MG63 (cell line): ENCODE data around the gene CDX2. TPM values are rescaled to one million over a fixed set of nuclear protein-coding genes. Genes with fewer than 3 reads are reported as not detected.

Experiments
- DNase-seq: peaks from one replicate; pipeline ENCODE4 v3.0.0-alpha.2; 2020
- H3K27me3 ChIP-seq: fragments of 250-450 bp; sonication (Bioruptor Pico); 2 replicates; pipeline ENCODE4 v1.5.1; 2020; ENCODE audit warnings: mild to moderate bottlenecking, moderate library complexity
- H3K36me3 ChIP-seq: fragments of 250-450 bp; sonication (Bioruptor Pico); 2 replicates; pipeline ENCODE4 v1.5.1; 2020; ENCODE audit warnings: mild to moderate bottlenecking, moderate library complexity
- H3K4me3 ChIP-seq: fragments of 250-450 bp; sonication (Bioruptor Pico); 2 replicates; pipeline ENCODE4 v1.5.1; 2020; ENCODE audit warnings: mild to moderate bottlenecking, moderate library complexity
- H3K9me3 ChIP-seq: fragments of 250-450 bp; sonication (Bioruptor Pico); 2 replicates; pipeline ENCODE4 v1.5.1; 2020; ENCODE audit warnings: mild to moderate bottlenecking, moderate library complexity
- total RNA-seq: library from RNA; depleted of rRNA; stranded (reverse); fragments of >200 nt; shearing (Covaris generic); gene quantifications from 2 replicates; pipeline ENCODE4 v1.2.3, GENCODE V29; 2014; ENCODE audit warnings: low replicate concordance

Gene CDX2
- total RNA-seq, 1 experiment from 2014 or later = 0.07 TPM

- Histone ChIP-seq H3K27me3 (peaks cover 24% of the 10 kb centered on the region), H3K9me3 (no peaks in the 10 kb centered on the region), H3K4me3 (no peak overlapping the region), H3K36me3 (no peaks in the 10 kb centered on the region)
- DNase-seq = no peak
Measured at GRCh38 chr13:27927444-27928352, 41.4 kb downstream of the CDX2 start.

- DNase-seq = no peak
- peaks cover 24% of the 10 kb centered on the region for H3K27me3 ChIP-seq
- H3K4me3 ChIP-seq = no peak overlapping the region
Measured at GRCh38 chr13:27926644-27927434, 42.3 kb downstream of the CDX2 start.

GRCh38 chr13:27925220-27925991 is 43.7 kb downstream of the CDX2 start:
- peaks cover 26% of the 10 kb centered on the region for H3K27me3 ChIP-seq
- H3K36me3 ChIP-seq = no peaks in the 10 kb centered on the region
- H3K9me3 ChIP-seq = no peaks in the 10 kb centered on the region
- DNase-seq = no peak
- H3K4me3 ChIP-seq = no peak overlapping the region

More at GRCh38 chr13:27926644-27927434, 42.3 kb downstream of the CDX2 start:
- Histone ChIP-seq H3K9me3 (no peaks in the 10 kb centered on the region), H3K36me3 (no peaks in the 10 kb centered on the region)

- no peak for DNase-seq
- Histone ChIP-seq H3K9me3 (no peaks in the 10 kb centered on the region), H3K36me3 (no peaks in the 10 kb centered on the region)
Measured at GRCh38 chr13:27924529-27925141, 44.5 kb downstream of the CDX2 start.

GRCh38 chr13:27923794-27924528 is 45.2 kb downstream of the CDX2 start:
- peaks cover 24% of the 10 kb centered on the region for H3K27me3 ChIP-seq
- no peak overlapping the region for H3K4me3 ChIP-seq
- H3K36me3 ChIP-seq = no peaks in the 10 kb centered on the region
- no peak for DNase-seq
- no peaks in the 10 kb centered on the region for H3K9me3 ChIP-seq

More at GRCh38 chr13:27924529-27925141, 44.5 kb downstream of the CDX2 start:
- no peak overlapping the region for H3K4me3 ChIP-seq
- H3K27me3 ChIP-seq = peaks cover 26% of the 10 kb centered on the region

- H3K36me3 ChIP-seq = no peaks in the 10 kb centered on the region
- H3K27me3 ChIP-seq = peaks cover 15% of the 10 kb centered on the region
- DNase-seq = no peak
- H3K4me3 ChIP-seq = no peak overlapping the region
- no peaks in the 10 kb centered on the region for H3K9me3 ChIP-seq
Measured at GRCh38 chr13:27922883-27923612, 46.1 kb downstream of the CDX2 start.

GRCh38 chr13:27921961-27922882 is 46.9 kb downstream of the CDX2 start:
- Histone ChIP-seq H3K27me3 (peaks cover 7% of the 10 kb centered on the region; the same call in 1 of the 2 replicates), H3K9me3 (no peaks in the 10 kb centered on the region), H3K4me3 (no peak overlapping the region), H3K36me3 (no peaks in the 10 kb centered on the region)
- no peak for DNase-seq

GRCh38 chr13:27921421-27921960 is 47.6 kb downstream of the CDX2 start:
- no peak for DNase-seq
- Histone ChIP-seq H3K36me3 (no peaks in the 10 kb centered on the region), H3K4me3 (no peak overlapping the region), H3K27me3 (0 out of 2 replicates have a peak, but pooled peaks cover 2% of the 10 kb centered on the region), H3K9me3 (no peaks in the 10 kb centered on the region)

- Histone ChIP-seq H3K9me3 (no peaks in the 10 kb centered on the region), H3K27me3 (0 out of 2 replicates have a peak, but pooled peaks cover 2% of the 10 kb centered on the region), H3K36me3 (no peaks in the 10 kb centered on the region), H3K4me3 (peak overlapping the region; percentile 50)
- DNase-seq = peak; percentile 10
Measured at GRCh38 chr13:27920677-27921420, 48.3 kb downstream of the CDX2 start.

GRCh38 chr13:27919934-27920676 is 49.0 kb downstream of the CDX2 start, which contains the start of gene PDX1:
PDX1 (plus strand) TSS chr13:27920000; CDS start chr13:27920139, 139 bp downstream.
- 0 out of 2 replicates have a peak, but pooled peaks cover 2% of the 10 kb centered on the region for H3K27me3 ChIP-seq
- peak; percentile 75 for DNase-seq
- H3K36me3 ChIP-seq = no peaks in the 10 kb centered on the region
- peak within 1 kb of the TSS; percentile 50 for H3K4me3 ChIP-seq
- no peaks in the 10 kb centered on the region for H3K9me3 ChIP-seq

GRCh38 chr13:27919659-27919933 is 49.5 kb downstream of the CDX2 start:
- DNase-seq = no peak
- Histone ChIP-seq H3K4me3 (peak overlapping the region; percentile 50), H3K27me3 (0 out of 2 replicates have a peak, but pooled peaks cover 2% of the 10 kb centered on the region)

GRCh38 chr13:27918918-27919658 is 50.0 kb downstream of the CDX2 start:
- no peaks in the 10 kb centered on the region for H3K36me3 ChIP-seq
- DNase-seq = no peak
- 0 out of 2 replicates have a peak, but pooled peaks cover 2% of the 10 kb centered on the region for H3K27me3 ChIP-seq
- H3K4me3 ChIP-seq = peak overlapping the region; percentile 50
- H3K9me3 ChIP-seq = no peaks in the 10 kb centered on the region

More at GRCh38 chr13:27919659-27919933, 49.5 kb downstream of the CDX2 start:
- Histone ChIP-seq H3K36me3 (no peaks in the 10 kb centered on the region), H3K9me3 (no peaks in the 10 kb centered on the region)
